ENCODE results near the gene HEMK1. TPM values are rescaled to one million over a fixed set of nuclear protein-coding genes. Genes with fewer than 3 reads are reported as not detected.

Gene HEMK1
- total and polyA plus RNA-seq, 2 of the 4 experiments (the other 2 are of a cell fraction) = 17.2 to 20.8 TPM

DNA sequence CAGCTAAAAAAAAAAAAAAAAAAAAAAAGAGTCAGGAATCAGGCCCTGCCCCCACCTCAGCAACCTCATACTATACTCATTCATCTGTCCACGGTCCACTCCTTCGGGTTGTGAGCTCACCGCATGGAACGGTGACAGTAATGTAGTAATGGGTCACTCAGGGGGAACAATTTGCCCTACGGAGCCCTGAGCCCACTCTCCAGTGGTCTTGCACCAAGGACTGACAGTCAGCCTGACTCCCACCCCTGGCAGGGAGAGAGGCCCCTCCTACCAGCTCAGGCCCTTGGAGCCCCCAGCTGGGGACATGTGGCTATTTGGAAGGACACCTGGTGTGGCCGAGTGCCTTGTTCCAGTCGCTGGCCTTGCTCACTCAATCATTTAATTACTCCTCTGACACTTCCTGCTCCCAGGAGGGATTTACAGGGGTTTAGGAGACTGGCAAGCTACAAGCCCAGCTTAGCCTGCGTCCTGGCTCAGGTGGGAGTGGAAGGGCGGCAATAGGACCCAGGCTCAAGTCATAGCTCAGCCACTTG is 46.0 kb upstream of the HEMK1 start:
- in situ Hi-C loops (cut with MboI; ENCODE audit: low sequenced_read_pairs) (no loop called here), intact Hi-C loops (cut with micrococcal nuclease) (no loop called here), dilution Hi-C loops (cut with HindIII; ENCODE audit: low sequenced_read_pairs, unreplicated experiment) (no loop called here)
- Histone ChIP-seq H3K9ac (ENCODE audit: low read depth, low read length) (no peak overlapping the region), H2BK120ac (ENCODE audit: low read depth, low read length) (no peak overlapping the region), H2AK9ac (replicated peaks; ENCODE audit: low read depth, low read length, poor library complexity) (no peak overlapping the region), H3K4me1 (ENCODE audit: control insufficient read depth, insufficient read depth, low read length) (no peaks in the 10 kb centered on the region), H3K9me1 (ENCODE audit: insufficient read depth, low read length) (no peaks in the 10 kb centered on the region), H3K27ac (ENCODE audit: insufficient read depth, low read length) (no peak overlapping the region), H3K23ac (ENCODE audit: low read depth, low read length) (no peak overlapping the region), H2BK5ac (ENCODE audit: low read depth, low read length, poor library complexity, severe bottlenecking) (no peak overlapping the region), H3K4ac (ENCODE audit: low read depth, low read length) (no peak overlapping the region), H3K79me1 (ENCODE audit: low read depth in 1 of 2, low read length in 2 of 2) (no peaks in the 10 kb centered on the region), H3K14ac (replicated peaks; ENCODE audit: low read depth, low read length) (no peak overlapping the region), H2AK5ac (ENCODE audit: low read depth, low read length) (no peak overlapping the region), H4K8ac (ENCODE audit: low read depth in 2 of 2, low read length in 2 of 2) (no peak overlapping the region), H3K4me2 (ENCODE audit: low read depth, low read length) (no peak overlapping the region), H3K36me3 (ENCODE audit: control insufficient read depth, insufficient read depth, low read length) (no peaks in the 10 kb centered on the region), H3K56ac (ENCODE audit: extremely low read depth, insufficient read depth, low read length) (no peak overlapping the region), H3K18ac (ENCODE audit: low read depth, low read length) (no peak overlapping the region), H4K5ac (ENCODE audit: low read depth, low read length) (no peak overlapping the region), H4K20me1 (ENCODE audit: insufficient read depth, low read length) (no peaks in the 10 kb centered on the region), H3K4me3 (ENCODE audit: insufficient read depth, low read depth, low read length) (no peak overlapping the region), H2AFZ (replicated peaks; ENCODE audit: low read length, poor library complexity) (peak overlapping the region; percentile 43), H3K27me3 (ENCODE audit: control insufficient read depth, insufficient read depth, low read length) (peaks cover 56% of the 10 kb centered on the region), H2BK15ac (ENCODE audit: low read depth, low read length) (no peak overlapping the region), H3K9me3 (ENCODE audit: control insufficient read depth, insufficient read depth, low read length) (no peaks in the 10 kb centered on the region), H2BK20ac (ENCODE audit: low read depth, low read length) (no peak overlapping the region), H4K91ac (ENCODE audit: insufficient read depth, low read depth, low read length) (no peak overlapping the region)
- DNase-seq (no peak), ATAC-seq (ENCODE audit: low read depth) (no peak)
- ChIA-PET POLR2A (ENCODE audit: unreplicated experiment) (no interaction called here), CTCF (no interaction called here)
- no TSS peak for BruUV-seq (replicated peaks)
- TF ChIP-seq USF2 (IDR thresholded peaks at IDR 0.05; ENCODE audit: low read depth, low read length) (no peak), CHD1 (IDR thresholded peaks at IDR 0.05; ENCODE audit: low read depth, low read length) (no peak), SMC3 (IDR thresholded peaks at IDR 0.05; ENCODE audit: low read depth, low read length) (no peak), MXI1 (IDR thresholded peaks at IDR 0.05; ENCODE audit: borderline replicate concordance, low read depth, low read length) (no peak), CTCF (conservative IDR thresholded peaks at IDR 0.05; ENCODE audit: low read depth, low read length) (no peak), MAZ (IDR thresholded peaks at IDR 0.05; ENCODE audit: borderline replicate concordance, low read depth, low read length) (no peak), BHLHE40 (IDR thresholded peaks at IDR 0.05; ENCODE audit: low read depth, low read length) (no peak), NFE2L2 (IDR thresholded peaks at IDR 0.05; ENCODE audit: low read depth, low read length) (no peak), RCOR1 (IDR thresholded peaks at IDR 0.05; ENCODE audit: insufficient replicate concordance, low read length) (no peak), POLR2A (IDR thresholded peaks at IDR 0.05; ENCODE audit: low read depth, low read length) (no peak), FOS (IDR thresholded peaks at IDR 0.05; ENCODE audit: low read depth, low read length) (no peak), RFX5 (IDR thresholded peaks at IDR 0.05; ENCODE audit: low read depth, low read length) (no peak), MAFK (IDR thresholded peaks at IDR 0.05; ENCODE audit: low read depth, low read length) (no peak), CEBPB (IDR thresholded peaks at IDR 0.05; ENCODE audit: low read depth, low read length) (no peak), RAD21 (IDR thresholded peaks at IDR 0.05; ENCODE audit: low read length) (no peak)
- TF ChIP-seq, protein P1, sequence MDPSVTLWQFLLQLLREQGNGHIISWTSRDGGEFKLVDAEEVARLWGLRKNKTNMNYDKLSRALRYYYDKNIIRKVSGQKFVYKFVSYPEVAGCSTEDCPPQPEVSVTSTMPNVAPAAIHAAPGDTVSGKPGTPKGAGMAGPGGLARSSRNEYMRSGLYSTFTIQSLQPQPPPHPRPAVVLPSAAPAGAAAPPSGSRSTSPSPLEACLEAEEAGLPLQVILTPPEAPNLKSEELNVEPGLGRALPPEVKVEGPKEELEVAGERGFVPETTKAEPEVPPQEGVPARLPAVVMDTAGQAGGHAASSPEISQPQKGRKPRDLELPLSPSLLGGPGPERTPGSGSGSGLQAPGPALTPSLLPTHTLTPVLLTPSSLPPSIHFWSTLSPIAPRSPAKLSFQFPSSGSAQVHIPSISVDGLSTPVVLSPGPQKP (IDR thresholded peaks at IDR 0.05; ENCODE audit: borderline replicate concordance, low read depth, low read length) = no peak
- WGBS, 2 experiments (ENCODE audit: extremely low coverage in 2 of 2, insufficient read length in 1 of 2) = 20% methylated on average over 1 of the region's 9 CpGs; no CpG with 5 or more reads in 1 of the 2 experiments
